ENCODE results near the gene SHROOM4. TPM values are rescaled to one million over a fixed set of nuclear protein-coding genes. Genes with fewer than 3 reads are reported as not detected.

Gene SHROOM4
- total RNA-seq, 2 donors from 2014 or later, result 9.2 to 13.6 TPM

DNA sequence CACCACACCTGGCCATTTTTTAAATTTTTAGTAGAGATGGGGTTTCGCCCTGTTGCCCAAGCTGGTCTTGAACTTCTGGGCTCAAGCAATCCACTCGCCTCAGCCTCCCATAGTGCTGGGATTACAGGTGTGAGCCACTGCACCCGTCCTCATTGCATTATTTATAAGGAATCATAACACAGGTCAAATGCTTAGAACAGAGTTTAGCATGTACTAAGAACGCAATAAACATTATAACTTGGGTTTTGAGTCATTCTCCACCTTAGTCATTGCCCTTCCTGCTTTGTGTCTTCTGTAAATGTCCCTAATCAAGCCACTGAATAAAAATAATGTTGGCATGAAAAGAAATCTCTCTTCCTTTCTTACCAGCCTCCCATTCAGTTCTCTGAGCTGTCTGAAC lies 38.5 kb upstream of the SHROOM4 start:
- DNase-seq (ENCODE audit: low spot score), result no peak
- no peaks in the 10 kb centered on the region for H3K27me3 ChIP-seq
- no peak overlapping the region for H3K4me3 ChIP-seq
- no peaks in the 10 kb centered on the region for H3K36me3 ChIP-seq
- H3K27ac ChIP-seq, result no peak overlapping the region
- TF ChIP-seq, protein P1, sequence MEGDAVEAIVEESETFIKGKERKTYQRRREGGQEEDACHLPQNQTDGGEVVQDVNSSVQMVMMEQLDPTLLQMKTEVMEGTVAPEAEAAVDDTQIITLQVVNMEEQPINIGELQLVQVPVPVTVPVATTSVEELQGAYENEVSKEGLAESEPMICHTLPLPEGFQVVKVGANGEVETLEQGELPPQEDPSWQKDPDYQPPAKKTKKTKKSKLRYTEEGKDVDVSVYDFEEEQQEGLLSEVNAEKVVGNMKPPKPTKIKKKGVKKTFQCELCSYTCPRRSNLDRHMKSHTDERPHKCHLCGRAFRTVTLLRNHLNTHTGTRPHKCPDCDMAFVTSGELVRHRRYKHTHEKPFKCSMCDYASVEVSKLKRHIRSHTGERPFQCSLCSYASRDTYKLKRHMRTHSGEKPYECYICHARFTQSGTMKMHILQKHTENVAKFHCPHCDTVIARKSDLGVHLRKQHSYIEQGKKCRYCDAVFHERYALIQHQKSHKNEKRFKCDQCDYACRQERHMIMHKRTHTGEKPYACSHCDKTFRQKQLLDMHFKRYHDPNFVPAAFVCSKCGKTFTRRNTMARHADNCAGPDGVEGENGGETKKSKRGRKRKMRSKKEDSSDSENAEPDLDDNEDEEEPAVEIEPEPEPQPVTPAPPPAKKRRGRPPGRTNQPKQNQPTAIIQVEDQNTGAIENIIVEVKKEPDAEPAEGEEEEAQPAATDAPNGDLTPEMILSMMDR (IDR thresholded peaks at IDR 0.05), result no peak
- H3K9me3 ChIP-seq, result no peaks in the 10 kb centered on the region
- H3K4me1 ChIP-seq, result no peaks in the 10 kb centered on the region

DNA sequence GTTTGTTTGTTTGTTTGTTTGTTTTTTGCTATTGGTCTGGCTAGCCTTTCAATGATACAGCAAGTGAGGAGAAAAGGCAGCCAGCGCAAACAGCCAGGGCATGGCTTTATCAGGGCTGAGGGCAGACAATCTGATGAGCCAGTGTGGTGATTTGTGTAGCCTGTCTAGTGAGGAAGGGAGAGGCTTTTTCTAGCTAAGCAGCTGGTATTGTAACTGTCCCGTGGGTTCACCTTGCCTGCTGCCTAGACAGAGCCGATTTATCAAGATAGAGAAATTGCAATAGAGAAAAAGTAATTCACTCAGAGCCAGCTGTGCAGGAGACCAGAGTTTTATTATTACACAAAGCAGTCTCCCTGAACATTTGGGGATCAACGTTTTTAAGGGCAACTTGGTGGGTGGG lies 28.2 kb upstream of the SHROOM4 start:
- DNase-seq (ENCODE audit: low spot score), result no peak
- Histone ChIP-seq H3K4me3 (no peak overlapping the region), H3K36me3 (no peaks in the 10 kb centered on the region), H3K27me3 (no peaks in the 10 kb centered on the region), H3K4me1 (no peaks in the 10 kb centered on the region), H3K9me3 (no peaks in the 10 kb centered on the region), H3K27ac (no peak overlapping the region)
- TF ChIP-seq, protein P1 (IDR thresholded peaks at IDR 0.05), result no peak

- H3K4me3 ChIP-seq, result no peak overlapping the region
- H3K27me3 ChIP-seq, result no peaks in the 10 kb centered on the region
- no peak overlapping the region for H3K27ac ChIP-seq
- TF ChIP-seq, protein P1 (IDR thresholded peaks at IDR 0.05), result no peak
- no peaks in the 10 kb centered on the region for H3K9me3 ChIP-seq
- DNase-seq (ENCODE audit: low spot score), result no peak
- H3K4me1 ChIP-seq, result no peaks in the 10 kb centered on the region
- no peaks in the 10 kb centered on the region for H3K36me3 ChIP-seq
Measured at GRCh38 chrX:50839730-50840129, 25.7 kb upstream of the SHROOM4 start.

DNA sequence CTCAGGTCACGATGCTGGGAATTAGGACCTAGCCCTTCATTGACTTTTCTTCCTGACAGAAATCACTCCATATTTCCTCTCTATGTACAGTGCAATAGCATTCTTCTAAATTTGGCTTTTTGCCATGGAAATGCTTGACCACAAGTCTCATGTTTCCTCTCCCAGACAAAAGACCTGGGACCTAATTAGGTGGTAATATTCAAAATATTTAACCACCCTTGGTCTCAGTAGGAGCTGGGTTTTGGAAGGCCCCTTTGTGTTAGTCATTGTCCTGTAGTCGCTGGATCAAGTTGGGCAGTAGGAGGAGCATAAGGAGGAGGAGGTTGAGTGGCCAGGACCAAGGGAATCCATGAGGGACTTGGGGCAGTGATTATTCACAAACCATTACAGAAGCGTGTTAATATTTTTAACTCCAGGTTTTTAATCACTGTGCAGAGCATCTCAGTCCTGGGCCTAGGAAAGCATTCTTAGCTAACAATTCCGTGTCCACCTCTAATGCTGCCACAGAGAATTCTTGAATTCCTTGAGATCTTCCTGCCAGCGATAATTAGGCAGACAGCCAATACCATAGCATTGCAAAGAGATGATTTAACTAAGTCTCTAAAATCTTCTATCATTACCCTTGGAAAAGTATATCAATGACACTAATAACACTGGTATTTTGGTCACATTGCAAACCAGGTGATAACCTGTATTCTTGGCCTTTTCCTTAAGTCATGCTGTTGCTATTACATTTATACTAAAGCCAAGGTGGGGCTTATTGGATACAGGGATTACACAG lies 25.0 kb upstream of the SHROOM4 start:
- Histone ChIP-seq H3K9me3 (no peaks in the 10 kb centered on the region), H3K27me3 (no peaks in the 10 kb centered on the region), H3K27ac (no peak overlapping the region), H3K4me3 (no peak overlapping the region), H3K4me1 (no peaks in the 10 kb centered on the region), H3K36me3 (no peaks in the 10 kb centered on the region)
- TF ChIP-seq, protein P1 (IDR thresholded peaks at IDR 0.05), result no peak
- no peak for DNase-seq (ENCODE audit: low spot score)

DNA sequence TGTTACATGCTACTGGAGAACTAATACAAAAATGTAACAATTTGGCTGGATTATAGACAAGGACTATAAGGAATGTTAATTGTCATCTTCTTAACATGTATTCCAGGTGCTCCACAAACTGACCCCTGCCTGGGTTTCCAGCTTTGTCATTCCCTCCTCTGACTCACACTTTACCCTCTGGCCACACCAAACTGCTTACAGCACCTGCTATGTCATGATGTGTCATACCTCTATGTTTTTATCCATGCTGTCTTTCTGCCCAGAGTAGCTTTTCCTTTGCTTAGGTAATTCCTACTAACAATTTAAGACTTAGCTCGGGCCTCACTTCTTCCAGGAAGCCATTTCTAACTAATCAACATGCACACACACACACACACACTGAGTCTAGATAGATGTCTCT lies 14.0 kb upstream of the SHROOM4 start:
- Histone ChIP-seq H3K27me3 (no peaks in the 10 kb centered on the region), H3K9me3 (no peaks in the 10 kb centered on the region), H3K4me3 (no peak overlapping the region), H3K4me1 (no peaks in the 10 kb centered on the region), H3K27ac (no peak overlapping the region), H3K36me3 (no peaks in the 10 kb centered on the region)
- no peak for DNase-seq (ENCODE audit: low spot score)
- TF ChIP-seq, protein P1 (IDR thresholded peaks at IDR 0.05), result no peak

- no peak for DNase-seq (ENCODE audit: low spot score)
- no peaks in the 10 kb centered on the region for H3K36me3 ChIP-seq
- no peak overlapping the region for H3K4me3 ChIP-seq
- H3K27me3 ChIP-seq, result no peaks in the 10 kb centered on the region
- TF ChIP-seq, protein P1 (IDR thresholded peaks at IDR 0.05), result no peak
- H3K27ac ChIP-seq, result no peak overlapping the region
- no peaks in the 10 kb centered on the region for H3K9me3 ChIP-seq
- no peaks in the 10 kb centered on the region for H3K4me1 ChIP-seq
Measured at GRCh38 chrX:50825825-50826224, 11.8 kb upstream of the SHROOM4 start.

Measured in right atrium auricular region (tissue), 2 donors.